Measurements from ENCODE around the gene CHCHD4. TPM values are rescaled to one million over a fixed set of nuclear protein-coding genes. Genes with fewer than 3 reads are reported as not detected.

The CHCHD4 gene
- 15.4 and 17.3 TPM in 2 replicates for polyA plus RNA-seq (2012; rRNA removed)
- 21.3 and 22.4 TPM in 2 replicates for polyA plus RNA-seq (2012; cell fraction: cytosol; rRNA removed)
- 4.1 and 5.7 TPM in 2 replicates for polyA plus RNA-seq (2012; cell fraction: nucleus; rRNA removed)

GRCh38 chr3:14124615-14125192, at the start of gene CHCHD4, which contains the start of gene TMEM43:
TSS of gene CHCHD4 (minus strand) at chr3:14124870. CDS start at chr3:14124676, 194 bp downstream.
TSS of gene TMEM43 (plus strand) at chr3:14125052. CDS start at chr3:14125194, 142 bp downstream.
- H3K9me2 ChIP-seq, result no peaks in the 10 kb centered on the region
- H3K9me3 ChIP-seq, result no peaks in the 10 kb centered on the region
- H3K4me1 ChIP-seq (ENCODE audit: control insufficient read depth in 1 of 2, insufficient read depth in 2 of 2, low read depth in 1 of 2, low read length in 1 of 2), result peaks cover 15 to 34% of the 10 kb centered on the region in 2 experiments
- H4K20me1 ChIP-seq (ENCODE audit: insufficient read depth), result peaks cover 36% of the 10 kb centered on the region
- H3K27ac ChIP-seq (ENCODE audit: low read depth in 2 of 2, low read length in 1 of 2), result peak within 1 kb of the TSS; percentile 90 to 93
- H3K36me3 ChIP-seq (replicated peaks in 1 of 2; ENCODE audit: control insufficient read depth in 1 of 2, insufficient read depth in 2 of 2, low read length in 1 of 2), result peaks cover 27 to 40% of the 10 kb centered on the region in 2 experiments
- H3K79me2 ChIP-seq (ENCODE audit: insufficient read depth), result peaks cover 73% of the 10 kb centered on the region
- DNase-seq, result peak; percentile 99
- H3K4me2 ChIP-seq, result peak within 1 kb of the TSS; percentile 92
- H3K9ac ChIP-seq, result peak within 1 kb of the TSS; percentile 96
- H3K27me3 ChIP-seq (ENCODE audit: insufficient read depth), result no peaks in the 10 kb centered on the region
- peak within 1 kb of the TSS; percentile 88 to 99 for H3K4me3 ChIP-seq (ENCODE audit: low read depth in 2 of 2, low read length in 1 of 2)
- ChIA-PET POLR2A (interaction anchor here (0.6 to 3.2 kb wide), 9 partner anchors 9 to 230 kb away, joined by 3 to 35 read pairs (median 4); partner anchors contain the start of genes LSM3 and XPC), CTCF (interaction anchor here (1.2 to 3.9 kb wide), 4 partner anchors 21 to 228 kb away, joined by 4 to 37 read pairs (median 6); no protein-coding TSS in a partner anchor)
- H3F3A ChIP-seq (replicated peaks; ENCODE audit: insufficient read depth), result peaks cover 14% of the 10 kb centered on the region
- WGBS (ENCODE audit: low lambda C conversion rate), result 0% methylated on average over 22 of the region's 55 CpGs
- H2AFZ ChIP-seq (ENCODE audit: low read depth), result peak within 1 kb of the TSS; percentile 88
- TF ChIP-seq NRF1 (IDR thresholded peaks at IDR 0.05; ENCODE audit: low read depth, low read length) (peak; percentile 99), GABPA (IDR thresholded peaks at IDR 0.05; ENCODE audit: low read depth) (peak; percentile 61), ELF1 (IDR thresholded peaks at IDR 0.05) (peak; percentile 54; the same call in 1 of the 2 replicates), TAF1 (IDR thresholded peaks at IDR 0.05; ENCODE audit: borderline replicate concordance, low read depth, low read length) (peak; percentile 87; the same call in 1 of the 2 replicates), MAX (IDR thresholded peaks at IDR 0.05; ENCODE audit: low read depth) (peak; percentile 77), RFX5 (IDR thresholded peaks at IDR 0.05; ENCODE audit: low read length) (no peak), JUND (IDR thresholded peaks at IDR 0.05) (no peak), YY1 (IDR thresholded peaks at IDR 0.05; ENCODE audit: low read depth) (peak; percentile 46; the same call in 1 of the 2 replicates), REST (IDR thresholded peaks at IDR 0.05; ENCODE audit: low read depth, low read length) (0 out of 2 replicates have a peak, but pooled peaks have one; percentile 57), CHD2 (IDR thresholded peaks at IDR 0.05; ENCODE audit: low read length, partially characterized antibody) (peak; percentile 95), RCOR1 (IDR thresholded peaks at IDR 0.05; ENCODE audit: low read length) (no peak), FOXJ3 (CRISPR knock-in tag; IDR thresholded peaks at IDR 0.05) (no peak), NFIC (IDR thresholded peaks at IDR 0.05; ENCODE audit: borderline replicate concordance) (no peak), MXI1 (IDR thresholded peaks at IDR 0.05; ENCODE audit: low read depth, low read length) (peak; percentile 95), FOXM1 (IDR thresholded peaks at IDR 0.05; ENCODE audit: low read depth) (no peak), GATA2 (CRISPR knock-in tag; IDR thresholded peaks at IDR 0.05) (no peak), FOSL2 (IDR thresholded peaks at IDR 0.05; ENCODE audit: borderline replicate concordance, low read depth) (no peak), RXRA (IDR thresholded peaks at IDR 0.05; ENCODE audit: borderline replicate concordance, low read depth) (no peak), SIN3A (IDR thresholded peaks at IDR 0.05; ENCODE audit: borderline replicate concordance, low read depth, low read length) (peak; percentile 31; the same call in 1 of the 2 replicates), POLR2AphosphoS5 (IDR thresholded peaks at IDR 0.05; ENCODE audit: low read depth, low read length) (peak; percentile 76), SMC3 (IDR thresholded peaks at IDR 0.05; ENCODE audit: low read depth, low read length) (no peak), USF1 (IDR thresholded peaks at IDR 0.05; ENCODE audit: borderline replicate concordance, low read depth) (no peak)
- TF ChIP-seq, protein P1, sequence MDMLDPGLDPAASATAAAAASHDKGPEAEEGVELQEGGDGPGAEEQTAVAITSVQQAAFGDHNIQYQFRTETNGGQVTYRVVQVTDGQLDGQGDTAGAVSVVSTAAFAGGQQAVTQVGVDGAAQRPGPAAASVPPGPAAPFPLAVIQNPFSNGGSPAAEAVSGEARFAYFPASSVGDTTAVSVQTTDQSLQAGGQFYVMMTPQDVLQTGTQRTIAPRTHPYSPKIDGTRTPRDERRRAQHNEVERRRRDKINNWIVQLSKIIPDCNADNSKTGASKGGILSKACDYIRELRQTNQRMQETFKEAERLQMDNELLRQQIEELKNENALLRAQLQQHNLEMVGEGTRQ (IDR thresholded peaks at IDR 0.05; ENCODE audit: borderline replicate concordance, low read depth, low read length), result peak; percentile 34; the same call in 1 of the 2 replicates
- TF ChIP-seq, protein P2, sequence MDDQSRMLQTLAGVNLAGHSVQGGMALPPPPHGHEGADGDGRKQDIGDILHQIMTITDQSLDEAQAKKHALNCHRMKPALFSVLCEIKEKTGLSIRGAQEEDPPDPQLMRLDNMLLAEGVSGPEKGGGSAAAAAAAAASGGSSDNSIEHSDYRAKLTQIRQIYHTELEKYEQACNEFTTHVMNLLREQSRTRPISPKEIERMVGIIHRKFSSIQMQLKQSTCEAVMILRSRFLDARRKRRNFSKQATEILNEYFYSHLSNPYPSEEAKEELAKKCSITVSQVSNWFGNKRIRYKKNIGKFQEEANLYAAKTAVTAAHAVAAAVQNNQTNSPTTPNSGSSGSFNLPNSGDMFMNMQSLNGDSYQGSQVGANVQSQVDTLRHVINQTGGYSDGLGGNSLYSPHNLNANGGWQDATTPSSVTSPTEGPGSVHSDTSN (IDR thresholded peaks at IDR 0.05), result no peak
- TF ChIP-seq, protein P3, sequence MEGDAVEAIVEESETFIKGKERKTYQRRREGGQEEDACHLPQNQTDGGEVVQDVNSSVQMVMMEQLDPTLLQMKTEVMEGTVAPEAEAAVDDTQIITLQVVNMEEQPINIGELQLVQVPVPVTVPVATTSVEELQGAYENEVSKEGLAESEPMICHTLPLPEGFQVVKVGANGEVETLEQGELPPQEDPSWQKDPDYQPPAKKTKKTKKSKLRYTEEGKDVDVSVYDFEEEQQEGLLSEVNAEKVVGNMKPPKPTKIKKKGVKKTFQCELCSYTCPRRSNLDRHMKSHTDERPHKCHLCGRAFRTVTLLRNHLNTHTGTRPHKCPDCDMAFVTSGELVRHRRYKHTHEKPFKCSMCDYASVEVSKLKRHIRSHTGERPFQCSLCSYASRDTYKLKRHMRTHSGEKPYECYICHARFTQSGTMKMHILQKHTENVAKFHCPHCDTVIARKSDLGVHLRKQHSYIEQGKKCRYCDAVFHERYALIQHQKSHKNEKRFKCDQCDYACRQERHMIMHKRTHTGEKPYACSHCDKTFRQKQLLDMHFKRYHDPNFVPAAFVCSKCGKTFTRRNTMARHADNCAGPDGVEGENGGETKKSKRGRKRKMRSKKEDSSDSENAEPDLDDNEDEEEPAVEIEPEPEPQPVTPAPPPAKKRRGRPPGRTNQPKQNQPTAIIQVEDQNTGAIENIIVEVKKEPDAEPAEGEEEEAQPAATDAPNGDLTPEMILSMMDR (IDR thresholded peaks at IDR 0.05), result no peak
